AG09309 (cell line): Measurements from ENCODE around the gene P3H4.

Experiments
- DNase-seq: peaks from one replicate; pipeline ENCODE4 v3.0.0-alpha.2; 2010; ENCODE audit warnings: low read depth
- H3K4me3 ChIP-seq: 2 replicates; pipeline ENCODE4 v1.5.1; 2011; ENCODE audit warnings: mild to moderate bottlenecking, low read depth, low read length, moderate library complexity; ENCODE audit not compliant: control insufficient read depth
- TF ChIP-seq, protein P1 (sequence below): IDR thresholded peaks from 2 replicates; pipeline ENCODE4 v1.5.1; 2011; ENCODE audit warnings: mild to moderate bottlenecking, low read depth, low read length, inconsistent platforms; ENCODE audit not compliant: insufficient read depth, control insufficient read depth; ENCODE audit errors: missing control alignments

Gene P3H4

DNA sequence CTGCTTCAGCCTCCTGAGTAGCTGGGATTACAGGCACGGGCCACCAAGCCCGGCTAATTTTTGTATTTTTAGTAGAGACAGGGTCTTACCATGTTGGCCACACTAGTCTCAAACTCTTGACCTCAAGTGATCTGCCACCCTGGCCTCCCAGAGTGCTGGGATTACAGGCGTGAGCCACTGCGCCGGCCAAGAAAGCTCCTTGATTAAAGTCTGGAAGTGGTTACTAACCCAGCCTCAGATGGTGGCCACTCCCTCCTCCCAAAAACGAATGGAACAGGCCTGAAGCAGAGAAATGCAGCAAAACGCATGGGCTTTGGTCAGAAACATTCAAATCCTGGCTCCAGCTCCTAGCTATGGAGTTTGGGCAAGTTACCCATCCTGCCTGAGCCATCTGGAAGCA, 12.3 kb upstream of the P3H4 start:
- TF ChIP-seq, protein P1, sequence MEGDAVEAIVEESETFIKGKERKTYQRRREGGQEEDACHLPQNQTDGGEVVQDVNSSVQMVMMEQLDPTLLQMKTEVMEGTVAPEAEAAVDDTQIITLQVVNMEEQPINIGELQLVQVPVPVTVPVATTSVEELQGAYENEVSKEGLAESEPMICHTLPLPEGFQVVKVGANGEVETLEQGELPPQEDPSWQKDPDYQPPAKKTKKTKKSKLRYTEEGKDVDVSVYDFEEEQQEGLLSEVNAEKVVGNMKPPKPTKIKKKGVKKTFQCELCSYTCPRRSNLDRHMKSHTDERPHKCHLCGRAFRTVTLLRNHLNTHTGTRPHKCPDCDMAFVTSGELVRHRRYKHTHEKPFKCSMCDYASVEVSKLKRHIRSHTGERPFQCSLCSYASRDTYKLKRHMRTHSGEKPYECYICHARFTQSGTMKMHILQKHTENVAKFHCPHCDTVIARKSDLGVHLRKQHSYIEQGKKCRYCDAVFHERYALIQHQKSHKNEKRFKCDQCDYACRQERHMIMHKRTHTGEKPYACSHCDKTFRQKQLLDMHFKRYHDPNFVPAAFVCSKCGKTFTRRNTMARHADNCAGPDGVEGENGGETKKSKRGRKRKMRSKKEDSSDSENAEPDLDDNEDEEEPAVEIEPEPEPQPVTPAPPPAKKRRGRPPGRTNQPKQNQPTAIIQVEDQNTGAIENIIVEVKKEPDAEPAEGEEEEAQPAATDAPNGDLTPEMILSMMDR: no peak
- H3K4me3 ChIP-seq: no peak overlapping the region
- no peak for DNase-seq

DNA sequence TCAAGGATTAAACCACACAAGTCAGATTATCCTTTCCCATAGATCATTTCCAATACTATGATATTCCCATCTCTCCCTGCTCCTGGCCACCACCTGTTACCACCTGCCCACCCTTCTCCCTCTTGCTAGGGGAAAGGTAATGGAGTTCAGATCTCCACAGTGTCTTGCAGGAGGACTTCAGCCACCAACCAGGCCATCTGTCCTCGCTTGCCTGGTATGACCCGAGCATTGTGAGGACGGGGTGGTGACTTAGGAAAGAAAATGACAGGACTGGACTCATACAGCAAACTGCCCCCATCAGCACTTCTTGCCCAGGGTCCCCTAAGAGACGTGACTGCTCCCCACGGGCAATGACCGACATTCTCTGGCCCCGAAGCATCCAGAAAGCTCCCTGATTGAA, 11.8 kb upstream of the P3H4 start:
- TF ChIP-seq, protein P1: no peak
- no peak for DNase-seq
- no peak overlapping the region for H3K4me3 ChIP-seq

DNA sequence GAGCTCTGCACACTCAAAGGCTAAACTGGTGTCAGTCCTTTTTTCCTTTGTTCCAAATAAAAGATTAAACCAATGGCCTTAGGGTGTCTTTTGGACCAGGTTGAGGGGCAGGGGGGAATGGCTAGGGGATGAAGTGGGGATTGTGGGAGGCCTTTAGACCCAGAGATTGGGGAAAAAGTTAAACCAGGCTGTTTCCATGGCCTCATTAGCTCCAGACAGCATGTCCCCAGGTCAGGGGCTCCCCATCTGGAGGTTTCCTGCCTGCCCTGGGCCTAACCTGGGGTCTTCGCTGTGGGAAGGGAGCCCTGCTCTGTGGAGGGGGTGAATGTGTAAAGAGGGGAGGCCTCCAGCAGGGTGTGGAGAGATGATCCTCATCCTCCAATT, 11.4 kb upstream of the P3H4 start:
- TF ChIP-seq, protein P1: no peak
- DNase-seq: no peak

DNA sequence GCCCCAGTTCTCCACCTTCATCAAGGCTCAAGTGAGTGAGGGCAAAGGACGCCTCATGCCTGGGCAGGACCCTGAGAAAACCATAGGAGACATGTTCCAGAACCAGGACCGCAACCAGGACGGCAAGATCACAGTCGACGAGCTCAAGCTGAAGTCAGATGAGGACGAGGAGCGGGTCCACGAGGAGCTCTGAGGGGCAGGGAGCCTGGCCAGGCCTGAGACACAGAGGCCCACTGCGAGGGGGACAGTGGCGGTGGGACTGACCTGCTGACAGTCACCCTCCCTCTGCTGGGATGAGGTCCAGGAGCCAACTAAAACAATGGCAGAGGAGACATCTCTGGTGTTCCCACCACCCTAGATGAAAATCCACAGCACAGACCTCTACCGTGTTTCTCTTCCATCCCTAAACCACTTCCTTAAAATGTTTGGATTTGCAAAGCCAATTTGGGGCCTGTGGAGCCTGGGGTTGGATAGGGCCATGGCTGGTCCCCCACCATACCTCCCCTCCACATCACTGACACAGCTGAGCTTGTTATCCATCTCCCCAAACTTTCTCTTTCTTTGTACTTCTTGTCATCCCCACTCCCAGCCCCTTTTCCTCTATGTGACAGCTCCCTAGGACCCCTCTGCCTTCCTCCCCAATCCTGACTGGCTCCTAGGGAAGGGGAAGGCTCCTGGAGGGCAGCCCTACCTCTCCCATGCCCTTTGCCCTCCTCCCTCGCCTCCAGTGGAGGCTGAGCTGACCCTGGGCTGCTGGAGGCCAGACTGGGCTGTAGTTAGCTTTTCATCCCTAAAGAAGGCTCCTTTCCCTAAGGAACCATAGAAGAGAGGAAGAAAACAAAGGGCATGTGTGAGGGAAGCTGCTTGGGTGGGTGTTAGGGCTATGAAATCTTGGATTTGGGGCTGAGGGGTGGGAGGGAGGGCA, 10.7 kb upstream of the P3H4 start:
- DNase-seq: no peak
- H3K4me3 ChIP-seq: no peak overlapping the region
- TF ChIP-seq, protein P1: no peak

More for the DNA sequence above, 11.4 kb upstream of the P3H4 start:
- no peak overlapping the region for H3K4me3 ChIP-seq

DNA sequence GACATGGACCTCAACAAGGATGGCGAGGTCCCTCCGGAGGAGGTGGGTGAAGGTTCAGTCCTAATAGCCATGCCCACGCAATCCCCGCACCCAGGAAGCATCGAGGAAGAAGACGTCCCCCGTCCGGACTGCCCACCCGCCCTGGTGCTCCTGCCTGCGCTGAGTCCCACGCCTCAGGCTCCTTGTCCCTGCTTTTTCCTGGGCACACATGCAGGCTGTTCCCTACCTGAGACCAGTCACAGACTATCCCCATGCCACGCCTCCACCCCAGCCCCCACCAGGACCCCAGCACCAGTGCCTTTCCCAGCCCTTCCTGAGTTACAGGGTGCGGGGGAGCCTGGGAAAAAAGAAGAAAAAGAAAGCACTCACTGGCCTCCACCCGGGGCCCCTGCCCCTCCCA, 10.0 kb upstream of the P3H4 start:
- DNase-seq: no peak
- TF ChIP-seq, protein P1: no peak
- H3K4me3 ChIP-seq: no peak overlapping the region

DNA sequence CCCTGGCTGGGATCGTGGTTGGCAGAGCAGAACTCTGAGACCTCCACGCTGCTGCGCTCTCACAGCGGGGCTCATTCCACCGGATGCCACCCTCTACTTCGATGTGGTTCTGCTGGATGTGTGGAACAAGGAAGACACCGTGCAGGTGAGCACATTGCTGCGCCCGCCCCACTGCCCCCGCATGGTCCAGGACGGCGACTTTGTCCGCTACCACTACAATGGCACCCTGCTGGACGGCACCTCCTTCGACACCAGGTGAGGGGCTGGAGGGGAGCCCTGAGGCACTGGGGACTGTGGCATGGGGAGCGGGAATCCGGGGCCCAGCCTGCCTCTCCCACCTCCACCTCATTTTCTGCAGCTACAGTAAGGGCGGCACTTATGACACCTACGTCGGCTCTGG, 6.3 kb upstream of the P3H4 start:
- no peak overlapping the region for H3K4me3 ChIP-seq
- no peak for DNase-seq
- TF ChIP-seq, protein P1: no peak
